CD4-positive, alpha-beta T cell treated with Interleukin-4 for 4 hours (primary cell): Measurements from ENCODE around the gene OVOL1.

Experiments
- DNase-seq: peaks from one replicate; pipeline ENCODE4 v3.0.0-alpha.2; 2020

Gene OVOL1

GRCh38 chr11:65793144-65793581 is 6.3 kb downstream of the OVOL1 start:
- DNase-seq: no peak

GRCh38 chr11:65793625-65794400 is 7.0 kb downstream of the OVOL1 start:
- no peak for DNase-seq

GRCh38 chr11:65794570-65795510 is 8.0 kb downstream of the OVOL1 start:
- DNase-seq: no peak

- DNase-seq: no peak
Observed at GRCh38 chr11:65796726-65797601, 10.1 kb downstream of the OVOL1 start.

GRCh38 chr11:65797711-65798110 is 10.8 kb downstream of the OVOL1 start:
- no peak for DNase-seq

- DNase-seq: no peak
Observed at GRCh38 chr11:65798882-65799281, 12.0 kb downstream of the OVOL1 start.

GRCh38 chr11:65801153-65801987 is 14.5 kb downstream of the OVOL1 start:
- DNase-seq: no peak

- DNase-seq: no peak
Observed at GRCh38 chr11:65802841-65803240, 16.0 kb downstream of the OVOL1 start.

- DNase-seq: no peak
Observed at GRCh38 chr11:65803797-65804492, 17.1 kb downstream of the OVOL1 start.

- no peak for DNase-seq
Observed at GRCh38 chr11:65806979-65807378, 20.1 kb downstream of the OVOL1 start.

GRCh38 chr11:65808744-65809341 is 22.0 kb downstream of the OVOL1 start:
- DNase-seq: no peak

GRCh38 chr11:65809496-65809895 is 22.6 kb downstream of the OVOL1 start:
- DNase-seq: no peak

GRCh38 chr11:65810046-65810868 is 23.4 kb downstream of the OVOL1 start:
- DNase-seq: no peak

- no peak for DNase-seq
Observed at GRCh38 chr11:65811764-65812475, 25.1 kb downstream of the OVOL1 start.

GRCh38 chr11:65814131-65814985 is 27.5 kb downstream of the OVOL1 start:
- DNase-seq: no peak

GRCh38 chr11:65814986-65815565 is 28.2 kb downstream of the OVOL1 start:
- no peak for DNase-seq

- no peak for DNase-seq
Observed at GRCh38 chr11:65816696-65817095, 29.8 kb downstream of the OVOL1 start.

- DNase-seq: no peak
Observed at GRCh38 chr11:65817312-65817834, 30.5 kb downstream of the OVOL1 start.
